ENCODE results near the gene OOSP4A.

DNA sequence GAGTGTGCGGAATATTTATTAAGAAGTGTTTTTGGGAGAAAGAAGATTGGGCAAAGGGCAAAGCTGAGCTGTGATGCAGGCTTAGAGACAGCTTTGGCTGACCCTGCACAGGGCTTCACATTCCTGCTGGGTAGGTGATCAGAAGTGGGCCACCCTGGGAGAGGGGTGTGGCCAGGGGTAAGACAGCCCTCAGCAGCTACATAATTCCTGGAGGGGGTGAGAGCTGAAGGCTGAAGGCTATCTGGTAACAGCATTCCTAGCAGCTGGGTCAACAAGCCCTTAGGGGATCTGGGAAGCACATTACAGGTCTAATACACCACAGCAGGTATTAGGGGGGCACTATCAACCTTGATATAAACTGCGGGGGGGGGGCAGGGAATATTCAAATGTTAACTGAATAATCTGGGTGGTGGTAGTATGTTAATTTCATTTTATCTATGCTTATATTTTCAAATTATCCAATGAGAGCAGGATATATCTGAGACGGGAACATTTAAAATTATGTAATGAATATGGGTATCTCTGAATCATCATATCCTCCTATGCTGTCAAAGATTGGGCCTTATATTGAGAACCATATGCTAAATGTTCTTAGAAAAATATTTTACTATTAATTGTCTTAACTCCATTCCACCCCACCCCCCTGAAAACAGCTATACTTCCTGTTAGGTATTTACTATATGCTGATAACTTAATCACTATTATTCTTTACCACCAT is 19.7 kb upstream of the OOSP4A start:
- TF ChIP-seq, protein P1, sequence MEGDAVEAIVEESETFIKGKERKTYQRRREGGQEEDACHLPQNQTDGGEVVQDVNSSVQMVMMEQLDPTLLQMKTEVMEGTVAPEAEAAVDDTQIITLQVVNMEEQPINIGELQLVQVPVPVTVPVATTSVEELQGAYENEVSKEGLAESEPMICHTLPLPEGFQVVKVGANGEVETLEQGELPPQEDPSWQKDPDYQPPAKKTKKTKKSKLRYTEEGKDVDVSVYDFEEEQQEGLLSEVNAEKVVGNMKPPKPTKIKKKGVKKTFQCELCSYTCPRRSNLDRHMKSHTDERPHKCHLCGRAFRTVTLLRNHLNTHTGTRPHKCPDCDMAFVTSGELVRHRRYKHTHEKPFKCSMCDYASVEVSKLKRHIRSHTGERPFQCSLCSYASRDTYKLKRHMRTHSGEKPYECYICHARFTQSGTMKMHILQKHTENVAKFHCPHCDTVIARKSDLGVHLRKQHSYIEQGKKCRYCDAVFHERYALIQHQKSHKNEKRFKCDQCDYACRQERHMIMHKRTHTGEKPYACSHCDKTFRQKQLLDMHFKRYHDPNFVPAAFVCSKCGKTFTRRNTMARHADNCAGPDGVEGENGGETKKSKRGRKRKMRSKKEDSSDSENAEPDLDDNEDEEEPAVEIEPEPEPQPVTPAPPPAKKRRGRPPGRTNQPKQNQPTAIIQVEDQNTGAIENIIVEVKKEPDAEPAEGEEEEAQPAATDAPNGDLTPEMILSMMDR (IDR thresholded peaks at IDR 0.05): no peak
- TF ChIP-seq POLR2A (IDR thresholded peaks at IDR 0.05): no peak

Data from sigmoid colon (tissue), 3 donors.